Left hindlimb (tissue), 1 donor: ENCODE results near the gene KRTAP17-1.
"Not testable (repeated sequence)": the region's sequence is repeated elsewhere in the genome, so short reads cannot be mapped to it uniquely, and the experiment has no call there.

Experiments used
- DNase-seq: peaks from one replicate; pipeline ENCODE4 v3.0.0-alpha.2; 2018

Gene KRTAP17-1

GRCh38 chr17:41301916-41302901 is 13.3 kb downstream of the KRTAP17-1 start, which contains the start of gene KRTAP29-1:
TSS of gene KRTAP29-1 (minus strand) at chr17:41302851. CDS start at chr17:41302851, 0 bp downstream.
- DNase-seq: no peak

GRCh38 chr17:41301204-41301790 is 14.2 kb downstream of the KRTAP17-1 start:
- DNase-seq: no peak

DNA sequence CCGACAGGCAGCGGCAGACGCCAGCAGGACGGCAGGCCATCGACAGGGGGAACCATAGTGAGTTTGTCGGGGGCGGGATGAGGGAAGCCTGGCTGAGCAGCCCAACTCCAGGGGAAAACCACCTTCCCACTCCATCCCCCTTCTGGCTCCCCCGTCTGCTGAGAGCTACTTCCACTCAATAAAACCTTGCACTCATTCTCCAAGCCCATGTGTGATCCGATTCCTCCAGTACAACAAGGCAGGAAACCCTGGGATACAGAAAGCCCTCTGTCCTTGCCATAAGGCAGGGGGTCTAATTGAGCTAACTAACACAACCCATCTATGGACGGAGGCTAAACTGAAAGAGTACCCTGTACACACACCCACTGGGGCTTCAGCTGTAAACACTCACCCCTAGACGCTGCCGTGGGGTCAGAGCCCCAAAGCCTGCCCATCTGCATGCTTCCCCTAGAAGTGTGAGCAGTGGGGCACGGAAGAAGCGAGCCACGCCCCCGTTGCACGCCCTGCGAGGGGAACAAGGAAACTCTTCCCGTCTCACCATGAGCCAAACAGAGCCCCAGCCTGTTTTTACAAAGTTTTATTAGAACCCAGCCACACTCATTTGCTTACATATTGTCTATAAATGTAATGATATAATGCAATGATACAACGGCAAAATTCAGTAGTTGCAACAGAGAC is 16.9 kb downstream of the KRTAP17-1 start:
- no peak for DNase-seq

DNA sequence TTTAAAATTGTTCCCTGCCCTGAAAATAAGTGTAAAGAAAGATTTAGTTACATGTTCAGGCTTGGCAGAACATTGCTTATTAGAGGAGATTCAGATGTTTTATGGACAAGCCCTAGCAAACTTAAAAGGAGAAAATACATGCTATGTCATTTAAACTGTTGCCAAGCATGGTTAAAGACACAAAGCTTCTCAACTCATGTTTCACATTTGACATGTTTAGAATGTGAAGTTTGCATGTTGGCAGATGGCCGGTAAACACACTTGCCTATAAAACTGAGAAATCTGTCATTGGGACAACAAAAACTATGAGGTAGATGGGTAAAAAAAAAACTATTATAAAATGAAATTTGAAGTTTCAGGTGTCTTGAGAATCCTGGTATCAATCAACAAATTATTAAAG is 18.7 kb downstream of the KRTAP17-1 start:
- DNase-seq: no peak

GRCh38 chr17:41294016-41294415 is 21.5 kb downstream of the KRTAP17-1 start:
- DNase-seq: no peak

- DNase-seq: no peak
Observed at GRCh38 chr17:41287050-41287449, 28.5 kb downstream of the KRTAP17-1 start.

DNA sequence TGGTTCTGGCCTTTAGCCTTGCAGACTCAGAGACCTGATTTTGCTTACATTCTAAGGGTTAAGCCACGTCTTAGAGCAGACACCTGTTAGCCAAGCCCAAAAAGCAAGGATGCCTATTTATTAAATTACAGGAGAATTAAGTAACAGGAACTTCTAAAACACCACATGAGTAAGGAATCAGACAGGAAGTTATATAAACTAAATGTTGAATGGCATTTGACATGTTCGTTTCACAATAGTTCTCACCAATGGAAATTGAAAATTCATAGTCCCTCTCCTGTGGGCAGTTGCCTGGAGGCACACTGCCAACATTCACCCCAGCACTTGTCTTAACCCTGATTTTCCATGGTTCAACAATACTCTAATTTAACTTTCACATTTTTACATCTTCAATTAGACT is 31.0 kb downstream of the KRTAP17-1 start:
- DNase-seq: no peak

DNA sequence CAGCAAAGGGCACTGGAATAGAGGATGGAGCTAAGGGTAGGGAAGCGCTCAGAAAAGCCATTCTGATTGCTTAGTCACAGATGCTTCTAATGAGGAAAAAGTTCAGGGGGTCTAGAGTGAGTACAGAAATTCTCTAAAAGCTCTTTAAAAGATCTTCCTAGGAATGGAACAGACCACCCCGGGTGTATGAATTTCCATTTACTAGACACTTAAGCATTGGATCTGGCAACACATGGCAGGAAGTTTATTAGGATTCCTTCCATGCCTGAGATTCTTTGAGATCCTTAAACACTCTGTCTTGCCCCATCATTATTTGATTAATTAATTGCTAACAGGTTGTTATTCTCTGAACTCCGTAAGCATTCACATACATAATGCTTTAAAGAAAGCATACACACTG is 31.5 kb downstream of the KRTAP17-1 start:
- DNase-seq: no peak

DNA sequence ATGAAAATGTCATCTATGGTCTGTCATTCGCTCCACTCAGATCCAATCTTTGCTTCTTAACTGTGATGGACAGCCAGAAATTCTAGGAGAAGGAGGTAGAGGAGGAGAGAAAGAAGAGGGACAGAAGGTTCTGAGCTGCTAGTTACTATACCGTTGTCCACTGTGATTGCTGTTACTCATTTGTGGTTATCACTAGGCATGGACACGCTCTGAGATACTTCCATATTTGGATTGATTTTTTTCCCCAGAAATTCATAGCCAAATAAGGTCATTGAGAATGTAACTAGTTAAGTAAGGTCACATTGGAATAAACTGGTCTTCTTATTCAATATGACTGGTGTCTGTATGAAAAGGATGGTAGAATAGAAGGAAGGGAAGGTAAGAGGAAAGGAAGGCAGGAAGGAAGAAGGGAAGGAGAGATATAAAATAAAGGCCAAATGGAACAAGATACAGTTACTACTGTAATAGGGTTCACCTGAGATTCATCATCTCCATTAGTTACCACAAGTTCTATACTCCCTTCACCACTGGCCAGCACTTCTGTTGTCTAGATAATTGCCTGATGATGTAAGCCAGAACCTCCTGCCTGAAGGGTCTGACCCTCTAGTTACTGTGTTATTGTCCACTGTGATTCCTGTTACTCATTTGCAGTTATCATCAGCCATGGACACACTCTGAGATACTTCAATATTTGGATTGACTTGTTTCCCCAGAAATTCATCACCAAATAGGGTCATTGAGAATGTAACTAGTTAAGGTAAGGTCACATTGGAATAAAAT is 37.1 kb downstream of the KRTAP17-1 start:
- DNase-seq: no peak

DNA sequence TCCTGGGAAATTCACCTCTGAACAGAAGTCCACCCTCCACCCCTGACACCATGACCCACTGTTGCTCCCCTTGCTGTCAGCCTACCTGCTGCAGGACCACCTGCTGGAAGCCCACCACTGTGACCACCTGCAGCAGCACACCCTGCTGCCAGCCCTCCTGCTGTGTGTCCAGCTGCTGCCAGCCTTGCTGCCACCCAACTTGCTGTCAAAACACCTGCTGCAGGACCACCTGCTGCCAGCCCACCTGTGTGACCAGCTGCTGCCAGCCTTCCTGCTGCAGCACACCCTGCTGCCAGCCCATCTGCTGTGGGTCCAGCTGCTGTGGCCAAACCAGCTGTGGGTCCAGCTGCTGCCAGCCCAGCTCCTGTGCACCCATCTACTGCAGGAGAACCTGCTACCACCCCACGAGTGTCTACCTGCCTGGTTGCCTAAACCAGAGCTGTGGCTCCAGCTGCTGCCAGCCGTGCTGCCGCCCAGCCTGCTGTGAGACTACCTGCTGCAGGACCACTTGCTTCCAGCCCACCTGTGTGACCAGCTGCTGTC is 39.8 kb downstream of the KRTAP17-1 start, which contains the start of gene KRTAP9-7:
Gene KRTAP9-7 (plus strand): TSS at position 51 of the 543 bp plus-strand sequence. CDS start 0 bp downstream, at position 51.
- not testable (repeated sequence) for DNase-seq

- DNase-seq: no peak
Observed at GRCh38 chr17:41271858-41272257, 43.7 kb downstream of the KRTAP17-1 start.

GRCh38 chr17:41271323-41271722 is 44.2 kb downstream of the KRTAP17-1 start:
- not testable (repeated sequence) for DNase-seq

DNA sequence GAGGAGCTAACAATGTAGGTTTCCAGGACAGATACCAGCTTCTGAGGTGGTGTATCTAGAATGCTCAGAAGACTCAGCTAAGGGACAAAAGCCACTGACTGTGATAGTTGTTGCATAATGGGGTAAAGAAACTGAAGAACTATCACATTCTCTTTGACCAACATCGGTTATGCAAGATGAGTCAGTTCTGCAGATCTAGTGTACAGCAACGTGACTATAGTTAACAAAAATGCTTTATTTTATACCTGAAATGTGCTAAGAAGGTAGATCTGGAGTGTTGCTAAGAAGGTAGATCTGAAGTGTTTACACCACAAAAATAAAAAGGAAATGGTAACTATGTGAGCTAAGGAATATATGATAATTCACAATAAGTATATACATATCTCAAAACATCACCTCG is 47.8 kb downstream of the KRTAP17-1 start:
- DNase-seq: no peak

DNA sequence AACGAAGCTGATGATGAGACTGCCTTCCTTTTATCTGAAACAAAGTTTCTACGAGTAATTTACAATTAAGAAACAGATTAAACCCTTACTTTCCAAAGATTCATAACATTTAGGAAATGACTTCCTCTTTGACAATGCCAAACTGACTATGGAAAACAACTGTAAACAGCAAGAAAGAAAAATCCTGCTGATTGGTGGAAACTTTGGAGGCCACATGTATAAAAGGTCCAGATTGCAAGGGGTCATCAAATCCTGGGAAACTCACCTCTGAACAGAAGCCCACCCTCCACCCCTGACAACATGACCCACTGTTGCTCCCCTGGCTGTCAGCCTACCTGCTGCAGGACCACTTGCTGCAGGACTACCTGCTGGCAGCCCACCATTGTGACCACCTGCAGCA is 50.4 kb downstream of the KRTAP17-1 start, which contains the start of gene KRTAP9-6:
Gene KRTAP9-6 (plus strand): TSS at position 301 of the 400 bp plus-strand sequence. CDS start 0 bp downstream, at position 301.
- no peak for DNase-seq
